Tibial nerve (tissue), 4 donors: Measurements from ENCODE around the gene SUCO. TPM values are rescaled to one million over a fixed set of nuclear protein-coding genes. Genes with fewer than 3 reads are reported as not detected.
"Not testable (repeated sequence)": the region's sequence is repeated elsewhere in the genome, so short reads cannot be mapped to it uniquely, and the experiment has no call there.

Source experiments
- DNase-seq, 2 donors: peaks; one replicate each; pipeline ENCODE4 v3.0.0-alpha.2; 2019; ENCODE audit warnings: low spot score in 2 of 2
- H3K27ac ChIP-seq, 4 donors: fragments of 200-600 bp; sonication (generic) in 3 of 4; one replicate each; pipeline ENCODE4 v1.5.1; 2017 to 2019; ENCODE audit warnings: mild to moderate bottlenecking in 1 of 4
- H3K27me3 ChIP-seq, 2 donors: fragments of 200-600 bp; sonication (generic) in 1 of 2; one replicate each; pipeline versions ENCODE4 v1.5.1 to v1.6.0; 2017 to 2019
- H3K36me3 ChIP-seq, 3 donors: fragments of 200-600 bp; sonication (generic); one replicate each; pipeline ENCODE4 v1.5.1; 2018 to 2019
- H3K4me1 ChIP-seq, 4 donors: fragments of 200-600 bp; sonication (generic) in 3 of 4; one replicate each; pipeline ENCODE4 v1.5.1; 2017 to 2019
- H3K4me3 ChIP-seq, 4 donors: fragments of 200-600 bp; sonication (generic) in 3 of 4; one replicate each; pipeline ENCODE4 v1.5.1; 2017 to 2019; ENCODE audit warnings: mild to moderate bottlenecking in 1 of 4, moderate library complexity in 1 of 4
- H3K9me3 ChIP-seq, 4 donors: fragments of 200-600 bp; sonication (generic) in 3 of 4; one replicate each; pipeline ENCODE4 v1.5.1; 2017 to 2019
- EP300 ChIP-seq, 2 donors: sonication (generic); formaldehyde crosslinking; IDR thresholded peaks; one replicate each; pipeline ENCODE4 v1.6.1; 2017; ENCODE audit warnings: antibody characterized with exemption in 2 of 2, mild to moderate bottlenecking in 1 of 2
- POLR2A ChIP-seq, 2 donors: fragments of 450-650 bp; IDR thresholded peaks; one replicate each; pipeline ENCODE4 v1.6.1; 2017; ENCODE audit warnings: antibody characterized with exemption in 2 of 2, mild to moderate bottlenecking in 2 of 2, moderate library complexity in 2 of 2
- WGBS, 2 donors: methylation state at CpG; one replicate each; pipeline ENCODE4 v1.1.5; 2018; 5-methylcytosine and 5-hydroxymethylcytosine counted together
- total RNA-seq, 4 donors: library from RNA; depleted of rRNA; stranded (reverse); fragments of >200 nt; gene quantifications; one replicate each; pipeline ENCODE4 v1.1.0, GENCODE V29; 2016
- TF ChIP-seq, protein P1 (sequence below), 5 experiments: fragments of 200-600 bp in 3 of 5; fragments of 450-650 bp in 2 of 5; sonication (generic) in 3 of 5; IDR thresholded peaks; one replicate each; pipeline ENCODE4 v1.5.1; 2016 to 2019; ENCODE audit warnings: antibody characterized with exemption in 5 of 5, mild to moderate bottlenecking in 3 of 5, moderate library complexity in 2 of 5

SUCO gene
- total RNA-seq, 4 donors from 2014 or later, result 33.6 to 48.6 (median 42.1) TPM

DNA sequence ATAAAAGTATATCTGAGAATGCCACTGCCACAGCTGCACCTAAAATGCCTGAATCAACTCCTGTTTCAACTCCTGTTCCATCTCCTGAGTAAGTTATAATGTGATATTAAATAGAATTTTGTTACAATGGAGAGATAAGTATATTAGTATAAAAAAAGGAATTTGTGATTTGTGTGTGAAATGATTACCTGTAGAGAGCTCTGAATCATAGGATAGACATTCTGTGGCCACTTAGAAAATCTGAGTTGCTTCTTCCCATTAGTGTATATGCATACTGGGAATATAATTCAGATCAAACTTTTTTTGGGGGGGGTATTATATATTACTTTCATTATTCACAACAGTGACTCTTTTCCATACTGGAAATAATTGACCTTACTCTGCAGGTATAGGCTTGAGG, 52.9 kb downstream of the SUCO start:
- Histone ChIP-seq H3K4me1 (peaks cover 0 to 12% (median 0%) of the 10 kb centered on the region in 4 donors), H3K27ac (no peak overlapping the region), H3K9me3 (no peaks in the 10 kb centered on the region), H3K36me3 (peaks cover 0 to 29% (median 5%) of the 10 kb centered on the region in 3 donors), H3K4me3 (no peak overlapping the region), H3K27me3 (no peaks in the 10 kb centered on the region)
- no peak for DNase-seq
- TF ChIP-seq, protein P1, sequence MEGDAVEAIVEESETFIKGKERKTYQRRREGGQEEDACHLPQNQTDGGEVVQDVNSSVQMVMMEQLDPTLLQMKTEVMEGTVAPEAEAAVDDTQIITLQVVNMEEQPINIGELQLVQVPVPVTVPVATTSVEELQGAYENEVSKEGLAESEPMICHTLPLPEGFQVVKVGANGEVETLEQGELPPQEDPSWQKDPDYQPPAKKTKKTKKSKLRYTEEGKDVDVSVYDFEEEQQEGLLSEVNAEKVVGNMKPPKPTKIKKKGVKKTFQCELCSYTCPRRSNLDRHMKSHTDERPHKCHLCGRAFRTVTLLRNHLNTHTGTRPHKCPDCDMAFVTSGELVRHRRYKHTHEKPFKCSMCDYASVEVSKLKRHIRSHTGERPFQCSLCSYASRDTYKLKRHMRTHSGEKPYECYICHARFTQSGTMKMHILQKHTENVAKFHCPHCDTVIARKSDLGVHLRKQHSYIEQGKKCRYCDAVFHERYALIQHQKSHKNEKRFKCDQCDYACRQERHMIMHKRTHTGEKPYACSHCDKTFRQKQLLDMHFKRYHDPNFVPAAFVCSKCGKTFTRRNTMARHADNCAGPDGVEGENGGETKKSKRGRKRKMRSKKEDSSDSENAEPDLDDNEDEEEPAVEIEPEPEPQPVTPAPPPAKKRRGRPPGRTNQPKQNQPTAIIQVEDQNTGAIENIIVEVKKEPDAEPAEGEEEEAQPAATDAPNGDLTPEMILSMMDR (IDR thresholded peaks at IDR 0.05), result no peak
- no peak for TF ChIP-seq POLR2A (IDR thresholded peaks at IDR 0.05)
- TF ChIP-seq EP300 (IDR thresholded peaks at IDR 0.05), result no peak

DNA sequence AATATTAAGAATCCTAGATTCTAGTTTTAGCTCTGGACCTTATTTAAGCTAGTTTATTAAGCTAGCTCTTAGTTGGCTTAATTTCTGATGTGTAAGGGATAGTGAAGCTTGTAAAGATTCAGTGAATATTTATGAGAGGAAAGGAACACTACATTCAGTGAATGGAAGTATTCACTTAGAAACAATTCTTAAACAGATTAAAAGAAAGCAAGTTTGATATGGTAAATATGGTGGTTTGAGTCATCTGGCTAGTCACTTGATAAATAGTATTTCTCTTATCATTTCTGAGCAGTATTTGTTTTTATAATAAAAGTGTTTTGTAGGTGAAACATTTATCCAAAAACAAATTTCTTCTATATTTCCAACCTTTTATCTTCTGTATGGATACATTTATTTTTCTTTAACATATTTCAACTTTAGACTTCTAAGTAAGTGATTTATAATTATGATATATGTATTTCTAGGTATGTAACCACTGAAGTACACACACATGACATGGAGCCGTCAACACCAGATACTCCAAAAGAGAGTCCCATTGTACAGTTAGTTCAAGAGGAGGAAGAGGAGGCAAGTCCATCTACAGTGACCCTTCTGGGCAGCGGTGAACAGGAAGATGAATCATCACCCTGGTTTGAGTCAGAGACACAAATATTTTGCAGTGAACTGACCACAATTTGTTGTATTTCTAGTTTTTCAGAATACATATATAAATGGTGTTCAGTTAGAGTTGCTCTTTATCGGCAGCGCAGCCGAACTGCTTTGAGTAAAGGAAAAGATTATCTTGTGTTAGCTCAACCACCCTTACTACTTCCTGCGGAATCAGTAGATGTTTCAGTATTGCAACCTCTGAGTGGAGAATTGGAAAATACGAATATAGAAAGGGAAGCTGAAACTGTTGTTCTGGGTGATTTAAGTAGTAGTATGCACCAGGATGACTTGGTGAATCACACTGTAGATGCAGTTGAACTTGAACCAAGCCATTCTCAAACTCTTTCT, 55.6 kb downstream of the SUCO start:
- no peak for DNase-seq
- 67 to 71% methylated on average over 7 of the region's 7 CpGs for WGBS, 2 donors
- no peaks in the 10 kb centered on the region for H3K9me3 ChIP-seq
- peaks cover 0 to 49% (median 5%) of the 10 kb centered on the region in 3 donors for H3K36me3 ChIP-seq
- TF ChIP-seq POLR2A (IDR thresholded peaks at IDR 0.05) (no peak), EP300 (IDR thresholded peaks at IDR 0.05) (no peak)
- TF ChIP-seq, protein P1 (IDR thresholded peaks at IDR 0.05), result no peak
- peaks cover 0 to 12% (median 0%) of the 10 kb centered on the region in 4 donors for H3K4me1 ChIP-seq
- no peak overlapping the region for H3K4me3 ChIP-seq
- H3K27ac ChIP-seq, result peak overlapping the region in 1 of 4 donors; percentile 15
- no peaks in the 10 kb centered on the region for H3K27me3 ChIP-seq

DNA sequence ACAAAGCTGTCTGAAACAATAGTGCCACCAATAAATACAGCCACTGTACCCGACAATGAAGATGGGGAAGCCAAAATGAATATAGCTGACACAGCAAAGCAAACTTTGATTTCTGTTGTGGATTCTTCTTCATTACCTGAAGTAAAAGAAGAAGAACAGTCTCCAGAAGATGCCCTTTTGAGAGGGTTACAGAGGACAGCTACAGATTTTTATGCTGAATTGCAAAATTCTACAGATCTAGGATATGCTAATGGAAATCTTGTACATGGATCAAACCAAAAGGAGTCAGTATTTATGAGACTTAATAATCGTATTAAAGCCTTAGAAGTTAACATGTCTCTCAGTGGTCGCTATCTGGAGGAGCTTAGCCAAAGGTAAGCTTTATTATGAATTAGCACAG, 56.6 kb downstream of the SUCO start:
- DNase-seq, result no peak
- WGBS, 2 donors, result 91 to 94% methylated on average over 3 of the region's 3 CpGs

DNA sequence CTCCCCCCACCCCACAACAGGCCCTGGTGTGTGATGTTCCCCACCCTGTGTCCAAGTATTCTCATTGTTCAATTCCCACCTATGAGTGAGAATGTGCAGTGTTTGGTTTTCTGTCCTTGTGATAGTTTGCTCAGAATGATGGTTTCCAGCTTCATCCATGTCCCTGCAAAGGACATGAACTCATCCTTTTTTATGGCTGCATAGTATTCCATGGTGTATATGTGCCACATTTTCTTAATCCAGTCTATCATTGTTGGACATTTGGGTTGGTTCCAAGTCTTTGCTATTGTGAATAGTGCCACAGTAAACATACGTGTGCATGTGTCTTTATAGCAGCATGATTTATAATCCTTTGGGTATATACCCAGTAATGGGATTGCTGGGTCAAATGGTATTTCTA, 58.5 kb downstream of the SUCO start:
- 83 to 86% methylated on average over 1 of the region's 1 CpG for WGBS, 2 donors
- H3K27ac ChIP-seq, H3K27me3 ChIP-seq, DNase-seq, H3K9me3 ChIP-seq, H3K4me3 ChIP-seq, H3K4me1 ChIP-seq: not testable (repeated sequence)
- peaks cover 4 to 71% (median 5%) of the 10 kb centered on the region in 3 donors for H3K36me3 ChIP-seq

More for the DNA sequence above, 56.6 kb downstream of the SUCO start:
- Histone ChIP-seq H3K27ac (no peak overlapping the region), H3K27me3 (no peaks in the 10 kb centered on the region), H3K4me1 (peaks cover 0 to 12% (median 0%) of the 10 kb centered on the region in 4 donors), H3K36me3 (peaks cover 0 to 53% (median 5%) of the 10 kb centered on the region in 3 donors), H3K9me3 (no peaks in the 10 kb centered on the region), H3K4me3 (no peak overlapping the region)
- TF ChIP-seq POLR2A (IDR thresholded peaks at IDR 0.05) (no peak), EP300 (IDR thresholded peaks at IDR 0.05) (no peak)
- TF ChIP-seq, protein P1 (IDR thresholded peaks at IDR 0.05), result no peak

DNA sequence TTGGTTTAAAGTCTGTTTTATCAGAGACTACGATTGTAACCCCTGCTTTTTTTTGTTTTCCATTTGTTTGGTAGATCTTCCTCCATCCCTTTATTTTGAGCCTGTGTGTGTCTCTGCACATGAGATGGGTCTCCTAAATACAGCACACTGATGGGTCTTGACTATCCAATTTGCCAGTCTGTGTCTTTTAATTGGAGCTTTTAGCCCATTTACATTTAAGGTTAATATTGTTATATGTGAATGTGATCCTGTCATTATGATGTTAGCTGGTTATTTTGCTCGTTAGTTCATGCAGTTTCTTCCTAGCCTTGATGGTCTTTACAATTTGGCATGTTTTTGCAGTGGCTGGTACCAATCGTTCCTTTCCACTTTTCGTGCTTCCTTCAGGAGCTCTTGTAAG, 62.1 kb downstream of the SUCO start:
- not testable (repeated sequence) for DNase-seq, H3K4me3 ChIP-seq, H3K4me1 ChIP-seq, H3K27ac ChIP-seq, H3K27me3 ChIP-seq
- peaks cover 0 to 14% (median 0%) of the 10 kb centered on the region in 4 donors for H3K9me3 ChIP-seq
- 90 to 96% methylated on average over 4 of the region's 4 CpGs for WGBS, 2 donors
- H3K36me3 ChIP-seq, result peaks cover 3 to 74% (median 7%) of the 10 kb centered on the region in 3 donors

DNA sequence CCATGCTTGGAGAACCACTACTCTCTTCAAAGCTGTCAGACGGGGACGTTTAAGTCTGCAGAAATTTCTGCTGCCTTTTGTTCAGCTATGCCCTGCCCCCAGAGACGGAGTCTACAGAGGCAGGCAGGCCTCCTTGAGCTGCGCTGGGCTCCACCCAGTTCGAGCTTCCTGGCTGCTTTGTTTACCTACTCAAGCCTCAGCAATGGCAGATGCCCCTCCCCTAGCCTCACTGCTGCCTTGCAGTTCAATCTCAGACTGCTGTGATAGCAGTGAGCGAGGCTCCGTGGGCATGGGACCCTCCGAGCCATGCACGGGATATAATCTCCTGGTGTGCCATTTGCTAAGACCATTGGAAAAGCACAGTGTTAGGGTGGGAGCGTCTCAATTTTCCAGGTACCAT, 63.8 kb downstream of the SUCO start:
- 78 to 79% methylated on average over 7 to 10 of the region's 10 CpGs for WGBS, 2 donors
- H3K4me1 ChIP-seq, H3K4me3 ChIP-seq, H3K27me3 ChIP-seq, DNase-seq, H3K27ac ChIP-seq: not testable (repeated sequence)
- peaks cover 3 to 76% (median 7%) of the 10 kb centered on the region in 3 donors for H3K36me3 ChIP-seq
- H3K9me3 ChIP-seq, result peaks cover 0 to 14% (median 0%) of the 10 kb centered on the region in 4 donors
